HG03095 (cell line): Measurements from ENCODE around the gene GMDS.

ENCODE experiments used
- ATAC-seq: cut with Tn5 transposase; IDR thresholded peaks from one replicate; pipeline ENCODE4 v1.9.1; 2021; ENCODE audit warnings: moderate library complexity; ENCODE audit not compliant: unreplicated experiment

Gene GMDS

DNA sequence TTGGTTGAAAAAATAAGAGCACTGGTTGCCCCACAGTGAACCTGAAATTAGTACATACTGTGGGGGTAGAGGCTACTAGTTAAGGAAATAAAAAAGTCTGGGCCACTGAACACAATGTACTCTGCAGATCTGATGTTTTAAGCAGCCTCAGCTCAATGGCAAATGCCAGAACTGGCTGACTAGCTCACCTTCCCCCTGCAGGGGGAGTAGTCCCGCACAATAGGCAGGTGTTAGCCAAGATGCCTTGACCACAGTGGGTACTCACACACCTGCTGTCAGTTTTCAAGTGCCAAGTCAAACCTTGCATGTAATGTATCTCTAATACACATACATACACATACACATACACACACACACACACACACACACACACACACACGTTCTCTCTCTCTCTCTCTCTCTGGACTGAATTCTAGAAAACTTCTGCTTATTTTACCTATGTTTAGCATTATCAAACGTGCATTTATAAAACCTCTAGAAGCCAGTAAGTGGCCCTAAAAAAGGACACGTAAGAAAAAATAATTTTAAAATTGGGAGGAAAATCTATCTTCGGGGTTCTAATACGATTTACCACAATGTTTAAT, 36.1 kb downstream of the GMDS start:
- no peak for ATAC-seq

DNA sequence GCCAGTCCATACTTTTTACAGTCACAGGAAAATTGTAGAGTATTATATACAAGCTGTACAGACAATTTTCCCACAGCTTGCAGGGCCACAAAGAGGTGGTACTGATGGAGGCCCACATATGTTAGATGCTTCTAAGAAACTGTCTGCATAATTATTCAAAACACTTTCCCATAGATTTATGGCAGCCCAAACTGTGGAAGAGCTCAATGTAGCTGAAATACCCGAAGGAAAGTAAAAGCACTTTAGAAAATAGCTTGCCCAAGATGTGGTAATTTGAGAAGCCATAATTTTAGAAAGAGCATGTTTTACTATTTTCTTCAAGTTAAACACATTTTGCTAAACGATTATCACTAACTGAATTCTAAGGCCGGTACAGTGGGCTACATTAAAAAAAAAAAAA, 36.9 kb downstream of the GMDS start:
- no peak for ATAC-seq

DNA sequence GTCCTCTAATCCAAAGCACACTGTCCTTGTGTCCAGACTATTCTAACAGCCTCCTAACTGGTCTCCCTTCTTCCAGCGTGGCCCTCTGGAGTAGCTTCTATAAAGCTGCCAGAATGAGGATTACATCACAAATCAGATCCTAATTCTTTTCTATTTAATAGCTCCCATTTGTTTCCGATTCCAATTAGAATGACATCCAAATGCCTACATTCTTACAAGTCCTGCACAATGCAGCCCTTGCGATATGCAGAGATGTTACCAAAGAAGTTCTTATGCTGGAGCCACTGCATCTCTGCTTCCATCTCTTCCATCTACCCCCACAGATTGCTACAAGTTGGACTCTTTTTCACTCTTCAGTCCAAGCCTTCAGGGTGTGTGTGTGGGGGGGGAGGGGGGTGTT, 40.0 kb downstream of the GMDS start:
- no peak for ATAC-seq

- no peak for ATAC-seq
Observed at GRCh38 chr6:2204272-2204671, 41.1 kb downstream of the GMDS start.

DNA sequence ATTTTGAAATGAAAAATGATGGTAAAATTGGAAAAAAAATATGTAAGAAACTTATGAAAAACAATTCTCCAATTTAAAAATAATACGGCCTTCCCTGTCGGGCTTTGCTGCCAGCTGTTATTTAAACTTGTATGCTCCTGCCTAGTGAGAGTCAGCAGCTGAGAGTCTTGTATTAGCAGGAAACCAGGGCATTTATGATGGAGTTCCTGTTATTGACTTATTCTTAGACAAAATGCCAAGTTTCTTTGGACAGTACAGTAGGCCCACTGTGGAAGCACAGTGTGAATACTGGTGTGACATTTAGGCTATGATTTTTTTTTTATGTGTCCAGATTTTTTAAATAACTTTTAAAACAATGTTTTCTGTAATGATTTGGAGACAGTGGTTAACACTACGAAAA, 42.1 kb downstream of the GMDS start:
- no peak for ATAC-seq

- no peak for ATAC-seq
Observed at GRCh38 chr6:2197984-2198383, 47.4 kb downstream of the GMDS start.

DNA sequence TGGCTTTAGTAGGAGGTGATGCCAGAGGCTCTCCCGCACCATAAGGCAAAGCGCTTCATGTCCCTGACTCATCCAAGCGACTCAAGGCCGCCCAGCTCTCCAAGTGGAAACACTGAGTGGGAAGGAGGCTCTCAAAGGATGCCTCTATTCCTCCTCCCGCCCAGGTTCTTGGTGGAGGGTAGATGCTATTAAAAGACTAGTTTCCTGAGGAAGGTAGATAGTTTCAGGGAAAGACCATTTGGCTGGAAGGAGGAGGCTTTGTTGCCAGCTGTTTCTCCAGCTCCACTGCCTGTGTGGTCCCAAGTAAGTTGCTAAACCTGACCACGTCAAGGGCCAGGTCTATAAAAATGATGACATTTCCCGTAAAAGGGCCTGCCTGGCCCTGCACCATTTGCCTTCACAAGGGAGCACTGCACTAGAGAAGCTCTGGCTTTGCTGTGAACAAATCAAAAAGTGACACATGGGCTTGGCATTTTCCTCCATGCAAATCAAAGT, 48.2 kb downstream of the GMDS start:
- ATAC-seq, result no peak

DNA sequence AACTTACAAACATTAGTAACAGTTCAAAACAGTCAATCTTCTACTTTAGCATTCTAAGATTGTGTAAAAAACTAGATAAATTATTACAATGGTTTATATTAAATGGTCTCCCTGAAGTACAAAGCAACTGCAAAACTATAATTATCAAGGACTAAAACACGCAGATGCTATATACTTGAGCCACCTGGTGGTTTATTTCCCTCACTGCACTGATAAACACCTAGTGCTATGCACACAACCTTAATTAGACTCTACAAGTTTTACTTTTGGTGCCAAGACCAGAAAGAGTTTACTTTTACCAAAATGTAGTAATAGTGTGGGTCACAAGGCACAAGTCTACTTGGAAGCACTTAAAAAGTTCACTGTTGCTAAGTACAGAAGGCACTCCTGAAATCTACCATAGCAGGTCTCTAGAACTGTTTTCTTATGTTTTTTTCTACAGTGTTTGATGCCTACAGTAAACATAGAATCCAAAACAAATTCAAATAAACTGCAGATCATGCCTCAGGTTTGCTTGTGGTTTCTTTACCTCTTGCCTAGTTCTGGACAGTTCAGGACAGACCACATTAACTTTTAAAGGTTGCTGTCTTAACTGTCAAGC, 49.2 kb downstream of the GMDS start:
- ATAC-seq, result no peak

- no peak for ATAC-seq
Observed at GRCh38 chr6:2194643-2195042, 50.8 kb downstream of the GMDS start.

- no peak for ATAC-seq
Observed at GRCh38 chr6:2193931-2194330, 51.5 kb downstream of the GMDS start.

GRCh38 chr6:2192976-2193375, 52.4 kb downstream of the GMDS start:
- no peak for ATAC-seq

GRCh38 chr6:2191390-2191740, 54.0 kb downstream of the GMDS start:
- ATAC-seq, result no peak

DNA sequence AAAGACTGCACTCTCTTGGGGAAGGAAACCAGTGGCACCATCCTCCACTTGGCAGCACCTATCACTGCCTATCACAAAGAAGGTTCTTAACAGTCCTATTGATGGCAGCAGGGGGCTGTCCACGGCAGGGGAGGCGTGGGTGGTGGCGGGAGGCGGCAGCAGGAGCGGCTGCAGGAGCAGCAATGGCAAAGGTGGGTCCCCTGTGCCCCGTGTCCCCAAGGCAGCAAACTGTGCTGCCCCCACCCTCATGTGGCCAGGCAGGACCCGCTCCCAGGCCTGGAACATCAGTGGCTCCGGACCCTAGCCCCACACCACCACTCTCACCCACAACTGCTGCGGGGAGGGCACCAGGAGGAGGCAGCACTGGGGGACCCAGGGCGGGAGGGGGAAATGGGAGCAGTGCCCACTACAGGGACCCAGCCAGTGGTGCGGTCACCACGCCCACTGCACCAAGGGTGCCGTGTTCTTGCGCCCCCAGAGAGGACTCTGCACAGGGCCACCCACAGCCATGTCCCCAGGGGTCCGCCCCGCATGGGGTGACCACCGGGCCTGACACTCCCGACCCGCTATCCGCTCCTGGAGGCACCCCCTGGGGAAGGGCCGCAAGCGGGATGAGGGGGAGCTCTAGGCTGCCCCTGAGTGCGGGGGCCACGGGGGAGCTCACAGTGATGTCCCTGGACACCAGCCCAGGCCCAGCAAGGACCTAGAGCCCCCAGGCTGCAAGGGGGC, 54.6 kb downstream of the GMDS start:
- ATAC-seq, result no peak

GRCh38 chr6:2188856-2189384, 56.5 kb downstream of the GMDS start:
- ATAC-seq, result no peak

GRCh38 chr6:2188397-2188796, 57.0 kb downstream of the GMDS start:
- ATAC-seq, result no peak

GRCh38 chr6:2187826-2188225, 57.6 kb downstream of the GMDS start:
- ATAC-seq, result no peak

- peak; percentile 52 for ATAC-seq
Observed at GRCh38 chr6:2186516-2186915, 58.9 kb downstream of the GMDS start.

DNA sequence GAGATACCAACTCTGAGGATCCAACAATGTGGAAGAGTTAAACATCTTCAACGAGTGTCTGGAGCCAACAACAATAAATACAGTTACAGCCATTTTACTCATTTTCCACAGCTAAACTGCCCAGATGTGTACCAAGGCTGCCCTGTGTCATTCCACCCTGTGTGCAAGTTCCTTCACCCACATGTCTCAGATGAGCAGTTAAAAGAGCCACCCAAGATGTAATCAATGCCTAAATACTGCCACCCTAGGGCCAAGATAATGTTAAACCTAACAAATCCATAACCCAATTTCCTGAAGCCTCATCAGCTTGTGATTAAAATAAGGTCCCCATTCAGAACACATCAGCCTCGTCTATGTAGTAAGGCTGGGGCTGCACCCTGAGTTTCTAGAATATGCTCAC, 59.9 kb downstream of the GMDS start:
- ATAC-seq, result no peak

GRCh38 chr6:2184700-2185455, 60.5 kb downstream of the GMDS start:
- no peak for ATAC-seq

DNA sequence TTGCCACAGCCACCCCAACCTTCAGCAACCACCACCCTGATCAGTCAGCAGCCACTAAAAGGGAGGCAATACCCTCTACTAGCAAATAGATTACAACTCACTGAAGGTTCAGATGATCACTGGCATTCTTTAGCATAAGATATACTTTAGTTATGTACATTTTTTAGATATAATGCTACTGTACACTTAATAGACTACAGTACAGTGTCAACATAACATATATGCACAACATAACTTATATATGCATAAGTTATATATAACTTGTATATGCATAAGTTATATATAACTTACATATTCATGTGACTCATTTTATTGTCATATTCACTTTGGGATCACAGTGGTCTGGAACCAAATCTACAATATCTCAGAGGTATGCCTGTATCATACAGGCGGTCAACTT, 61.7 kb downstream of the GMDS start:
- ATAC-seq, result no peak

DNA sequence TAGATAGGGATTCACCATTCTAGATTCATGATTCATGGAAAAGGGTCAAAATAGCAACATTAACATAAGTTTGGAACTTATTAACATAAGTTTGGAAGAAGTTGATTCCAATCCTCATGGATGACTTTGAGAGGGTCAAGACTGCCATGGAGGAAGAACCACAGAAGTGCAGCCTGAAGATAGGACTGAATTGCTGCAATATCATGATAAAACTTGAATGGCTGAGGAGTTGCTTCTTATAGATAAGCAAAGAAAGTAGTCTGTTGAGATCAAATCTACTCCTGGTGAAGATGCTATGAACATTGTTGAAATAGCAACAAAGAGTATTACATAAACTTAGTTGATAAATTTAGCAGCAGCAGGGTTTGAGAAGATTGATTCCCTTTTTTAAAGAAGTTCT, 62.2 kb downstream of the GMDS start:
- no peak for ATAC-seq

- no peak for ATAC-seq
Observed at GRCh38 chr6:2182251-2182650, 63.2 kb downstream of the GMDS start.
